Stimulated activated memory B cell treated with anti-CD40 and anti-IgM and Interleukin-4, amounts not matched to agents 10 μg/mL and 1 μg/mL and 100 μg/mL, for 72 hours (primary cell): ENCODE data around the gene PLOD3.

ENCODE experiments used
- ATAC-seq: fragments of 150-1000 bp; cut with Tn5 transposase; 2 replicates; pipeline ENCODE4 v1.10.0; 2021
- H3K27ac Mint-ChIP-seq: one replicate; pipeline ENCODE4 v1.8.0; 2022; ENCODE audit warnings: mild to moderate bottlenecking, mixed read lengths
- H3K27me3 Mint-ChIP-seq: one replicate; pipeline ENCODE4 v1.8.0; 2022; ENCODE audit warnings: mixed read lengths
- H3K36me3 Mint-ChIP-seq: one replicate; pipeline ENCODE4 v1.8.0; 2022; ENCODE audit warnings: mixed read lengths
- H3K4me1 Mint-ChIP-seq: one replicate; pipeline ENCODE4 v1.8.0; 2022; ENCODE audit warnings: mixed read lengths
- H3K4me3 Mint-ChIP-seq: one replicate; pipeline ENCODE4 v1.8.0; 2022; ENCODE audit warnings: mild to moderate bottlenecking, moderate library complexity, mixed read lengths
- H3K9me3 Mint-ChIP-seq: one replicate; pipeline ENCODE4 v1.8.0; 2022; ENCODE audit warnings: mixed read lengths

Gene PLOD3

DNA sequence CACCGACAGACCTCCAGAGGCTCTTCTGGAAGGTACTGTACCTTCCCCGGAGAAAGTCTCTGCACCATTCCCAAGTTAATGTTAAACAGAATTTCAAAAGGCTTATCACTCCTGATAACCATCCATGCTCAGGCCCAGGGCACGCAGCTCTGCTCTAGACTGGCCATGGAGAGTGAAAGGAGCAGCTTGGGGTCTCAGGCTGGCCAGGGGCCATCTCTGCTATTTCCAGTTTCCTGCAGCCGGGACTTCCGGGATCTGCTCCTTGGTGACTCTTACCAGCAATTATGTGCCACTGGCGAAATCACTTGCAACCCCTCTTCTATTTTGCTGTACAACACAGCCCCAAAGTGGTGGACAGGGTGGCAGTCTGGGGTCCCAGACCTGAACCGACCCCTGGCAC, 14.3 kb upstream of the PLOD3 start:
- Mint-ChIP-seq H3K36me3 (peaks cover 22% of the 10 kb centered on the region), H3K27me3 (no peaks in the 10 kb centered on the region), H3K27ac (no peak overlapping the region), H3K4me1 (no peaks in the 10 kb centered on the region), H3K9me3 (no peaks in the 10 kb centered on the region), H3K4me3 (no peak overlapping the region)
- ATAC-seq: no peak

DNA sequence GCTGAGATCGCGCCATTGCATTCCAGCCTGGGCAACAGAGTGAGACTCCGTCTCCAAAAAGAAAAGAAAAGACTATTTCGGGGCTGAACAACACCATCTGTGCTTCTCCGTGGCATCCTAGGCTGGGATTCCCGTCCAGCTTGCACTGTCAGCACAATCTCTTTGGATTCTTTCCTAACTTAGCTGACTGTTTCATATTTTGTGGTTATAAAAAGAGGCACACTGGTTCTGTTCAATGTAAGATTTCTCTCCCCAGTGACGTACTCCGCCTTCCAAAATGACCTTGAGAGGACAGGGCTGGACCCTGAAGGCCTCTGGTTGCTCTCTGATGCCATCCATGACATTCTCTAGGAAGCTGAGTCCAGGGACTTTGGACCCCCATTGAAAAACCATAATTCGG, 9.3 kb upstream of the PLOD3 start:
- no peaks in the 10 kb centered on the region for H3K9me3 Mint-ChIP-seq
- no peak overlapping the region for H3K4me3 Mint-ChIP-seq
- peaks cover 59% of the 10 kb centered on the region for H3K36me3 Mint-ChIP-seq
- no peak overlapping the region for H3K27ac Mint-ChIP-seq
- no peak for ATAC-seq
- peaks cover 7% of the 10 kb centered on the region for H3K4me1 Mint-ChIP-seq
- H3K27me3 Mint-ChIP-seq: no peaks in the 10 kb centered on the region

DNA sequence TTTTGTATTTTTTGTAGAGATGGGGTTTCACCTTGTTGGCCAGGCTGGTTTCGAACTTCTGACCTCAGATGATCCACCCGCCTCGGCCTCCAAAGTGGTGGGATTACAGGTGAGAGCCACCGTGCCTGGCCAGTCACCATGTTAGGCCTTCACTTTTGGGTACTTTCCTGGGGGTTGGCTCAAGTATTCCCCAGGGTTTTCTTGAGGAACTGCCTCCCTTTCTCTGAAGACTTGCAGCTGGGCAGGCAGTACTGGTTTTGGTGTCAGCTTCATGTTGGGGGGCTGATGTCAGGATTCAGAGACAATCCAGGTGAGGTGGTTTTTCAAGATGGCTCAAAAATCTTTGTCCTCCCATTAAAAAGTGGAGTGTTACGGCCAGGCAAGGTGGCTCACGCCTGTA, 8.3 kb upstream of the PLOD3 start:
- Mint-ChIP-seq H3K4me1 (peaks cover 16% of the 10 kb centered on the region), H3K27ac (no peak overlapping the region), H3K36me3 (peaks cover 61% of the 10 kb centered on the region), H3K27me3 (no peaks in the 10 kb centered on the region), H3K9me3 (no peaks in the 10 kb centered on the region), H3K4me3 (no peak overlapping the region)
- ATAC-seq: no peak

GRCh38 chr7:101223528-101223927, 6.1 kb upstream of the PLOD3 start:
- H3K9me3 Mint-ChIP-seq: no peaks in the 10 kb centered on the region
- no peak overlapping the region for H3K4me3 Mint-ChIP-seq
- peaks cover 52% of the 10 kb centered on the region for H3K36me3 Mint-ChIP-seq
- H3K27me3 Mint-ChIP-seq: no peaks in the 10 kb centered on the region
- H3K4me1 Mint-ChIP-seq: peaks cover 31% of the 10 kb centered on the region
- H3K27ac Mint-ChIP-seq: no peak overlapping the region
- ATAC-seq: peak; percentile 34

DNA sequence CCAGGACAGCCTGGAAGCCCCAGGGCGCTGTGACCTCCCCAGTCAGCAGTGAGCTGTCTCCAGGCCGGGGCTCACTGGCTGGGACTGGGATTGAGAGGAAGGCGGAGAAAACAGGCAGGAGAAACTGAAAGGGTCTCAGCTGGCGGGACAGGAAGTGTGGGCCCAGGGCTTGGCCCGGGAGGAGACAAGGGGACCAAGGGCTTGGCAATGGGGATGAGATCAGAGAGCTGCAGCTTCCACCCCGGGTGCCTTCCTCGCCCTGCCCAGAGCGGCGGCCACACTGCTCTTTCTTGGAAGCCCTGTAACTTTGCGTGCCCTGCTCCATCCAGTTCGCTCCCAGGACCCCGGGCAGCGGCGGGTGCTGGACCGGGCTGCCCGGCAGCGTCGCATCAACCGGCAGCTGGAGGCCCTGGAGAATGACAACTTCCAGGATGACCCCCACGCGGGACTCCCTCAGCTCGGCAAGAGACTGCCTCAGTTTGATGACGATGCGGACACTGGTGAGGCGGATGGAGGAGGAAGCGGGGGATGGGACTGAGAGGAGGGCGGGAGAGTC, 5.0 kb upstream of the PLOD3 start:
- no peak for ATAC-seq
- Mint-ChIP-seq H3K9me3 (no peaks in the 10 kb centered on the region), H3K4me3 (no peak overlapping the region), H3K36me3 (peaks cover 49% of the 10 kb centered on the region), H3K27me3 (no peaks in the 10 kb centered on the region), H3K27ac (no peak overlapping the region), H3K4me1 (peaks cover 37% of the 10 kb centered on the region)

DNA sequence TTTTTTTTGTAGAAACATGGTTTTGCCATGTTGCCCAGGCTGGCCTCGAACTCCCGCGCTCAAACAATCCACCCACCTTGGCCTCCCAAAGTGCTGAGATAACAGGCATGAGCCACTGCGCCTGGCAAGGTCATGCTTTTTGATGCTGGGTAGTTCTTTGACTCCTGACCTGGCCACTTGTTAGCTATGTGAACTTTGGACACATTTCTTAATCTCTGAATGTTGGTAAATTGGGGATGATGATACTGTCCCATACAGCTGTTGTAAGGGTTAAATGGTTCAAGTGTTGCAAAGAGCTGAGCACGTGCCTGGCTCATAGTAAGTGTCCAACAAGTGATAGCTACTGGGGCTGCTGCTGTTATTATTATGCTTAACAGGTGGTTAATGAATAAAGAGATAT, 2.9 kb upstream of the PLOD3 start:
- H3K27me3 Mint-ChIP-seq: no peaks in the 10 kb centered on the region
- no peak overlapping the region for H3K4me3 Mint-ChIP-seq
- no peak for ATAC-seq
- no peak overlapping the region for H3K27ac Mint-ChIP-seq
- H3K36me3 Mint-ChIP-seq: peaks cover 53% of the 10 kb centered on the region
- peaks cover 52% of the 10 kb centered on the region for H3K4me1 Mint-ChIP-seq
- H3K9me3 Mint-ChIP-seq: no peaks in the 10 kb centered on the region

- no peaks in the 10 kb centered on the region for H3K9me3 Mint-ChIP-seq
- H3K4me3 Mint-ChIP-seq: peak overlapping the region; percentile 98
- H3K27me3 Mint-ChIP-seq: no peaks in the 10 kb centered on the region
- peaks cover 47% of the 10 kb centered on the region for H3K36me3 Mint-ChIP-seq
- no peak for ATAC-seq
- peak overlapping the region; percentile 94 for H3K27ac Mint-ChIP-seq
- H3K4me1 Mint-ChIP-seq: peaks cover 52% of the 10 kb centered on the region
Measured at GRCh38 chr7:101218236-101219125, 1.1 kb upstream of the PLOD3 start.

GRCh38 chr7:101216860-101217387, 457 bp downstream of the PLOD3 start:
- Mint-ChIP-seq H3K27me3 (no peaks in the 10 kb centered on the region), H3K27ac (peak overlapping the region; percentile 94), H3K4me1 (peaks cover 47% of the 10 kb centered on the region), H3K4me3 (peak overlapping the region; percentile 98), H3K36me3 (peaks cover 37% of the 10 kb centered on the region), H3K9me3 (no peaks in the 10 kb centered on the region)
- peak; percentile 38 for ATAC-seq

DNA sequence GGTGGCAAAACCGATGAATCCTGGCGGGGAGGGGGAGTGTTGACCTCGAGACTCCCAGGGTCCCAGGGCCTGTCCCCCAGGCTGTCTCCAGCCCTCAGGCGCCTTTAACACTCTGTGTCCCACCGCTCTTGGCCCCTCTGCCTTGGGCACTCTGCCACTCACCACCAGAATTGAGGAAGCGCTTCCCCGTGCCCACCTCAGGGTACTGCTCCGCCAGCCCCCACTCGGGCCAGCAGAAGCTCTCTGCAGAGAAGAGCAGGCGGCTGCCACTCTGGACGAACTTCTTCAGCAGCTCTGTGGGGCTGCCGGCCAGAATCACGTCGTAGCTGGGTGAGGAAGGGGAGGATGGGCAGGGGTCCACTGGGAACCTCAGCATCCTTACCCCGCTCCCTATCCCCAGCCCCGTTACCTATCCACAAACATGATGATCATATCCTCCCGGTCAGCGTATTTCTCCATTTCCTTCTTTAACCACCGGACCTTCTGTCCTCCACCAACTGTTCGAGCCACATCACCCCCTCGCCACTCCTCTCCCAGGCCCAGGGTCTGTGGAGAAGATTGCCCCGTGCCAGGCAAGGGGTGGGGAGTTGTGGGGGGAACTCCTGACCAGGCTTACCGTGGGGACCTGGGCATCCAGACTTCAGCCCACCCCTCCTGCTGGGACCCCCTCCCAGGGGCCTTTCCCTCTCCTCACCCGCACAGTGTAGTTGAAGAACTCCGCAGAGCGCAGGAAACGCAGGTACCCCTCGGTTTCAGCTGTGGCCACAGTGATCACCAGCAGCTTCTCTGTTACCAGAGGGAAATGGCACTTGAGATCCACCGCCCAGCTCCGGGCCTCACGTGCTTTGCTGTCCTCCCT, 1.2 kb downstream of the PLOD3 start:
- peak; percentile 1 for ATAC-seq
- peaks cover 38% of the 10 kb centered on the region for H3K36me3 Mint-ChIP-seq
- H3K27me3 Mint-ChIP-seq: no peaks in the 10 kb centered on the region
- H3K4me1 Mint-ChIP-seq: peaks cover 40% of the 10 kb centered on the region
- peak overlapping the region; percentile 94 for H3K27ac Mint-ChIP-seq
- H3K4me3 Mint-ChIP-seq: peak overlapping the region; percentile 98
- no peaks in the 10 kb centered on the region for H3K9me3 Mint-ChIP-seq

GRCh38 chr7:101212014-101212413, 5.4 kb downstream of the PLOD3 start:
- ATAC-seq: no peak

GRCh38 chr7:101211501-101211900, 5.9 kb downstream of the PLOD3 start:
- peaks cover 66% of the 10 kb centered on the region for H3K36me3 Mint-ChIP-seq

More at GRCh38 chr7:101212014-101212413, 5.4 kb downstream of the PLOD3 start:
- H3K9me3 Mint-ChIP-seq: no peaks in the 10 kb centered on the region
- peaks cover 15% of the 10 kb centered on the region for H3K4me1 Mint-ChIP-seq
- H3K27me3 Mint-ChIP-seq: no peaks in the 10 kb centered on the region
- no peak overlapping the region for H3K4me3 Mint-ChIP-seq
- no peak overlapping the region for H3K27ac Mint-ChIP-seq
- H3K36me3 Mint-ChIP-seq: peaks cover 64% of the 10 kb centered on the region

GRCh38 chr7:101210143-101210542, 7.2 kb downstream of the PLOD3 start:
- no peak overlapping the region for H3K4me3 Mint-ChIP-seq
- no peaks in the 10 kb centered on the region for H3K27me3 Mint-ChIP-seq
- peaks cover 63% of the 10 kb centered on the region for H3K36me3 Mint-ChIP-seq
- no peak overlapping the region for H3K27ac Mint-ChIP-seq
- H3K4me1 Mint-ChIP-seq: no peaks in the 10 kb centered on the region
- no peaks in the 10 kb centered on the region for H3K9me3 Mint-ChIP-seq
- no peak for ATAC-seq

More at GRCh38 chr7:101211501-101211900, 5.9 kb downstream of the PLOD3 start:
- H3K4me1 Mint-ChIP-seq: peaks cover 10% of the 10 kb centered on the region
- H3K27me3 Mint-ChIP-seq: no peaks in the 10 kb centered on the region
- H3K9me3 Mint-ChIP-seq: no peaks in the 10 kb centered on the region
- no peak overlapping the region for H3K27ac Mint-ChIP-seq
- ATAC-seq: peak; percentile 25
- H3K4me3 Mint-ChIP-seq: no peak overlapping the region

DNA sequence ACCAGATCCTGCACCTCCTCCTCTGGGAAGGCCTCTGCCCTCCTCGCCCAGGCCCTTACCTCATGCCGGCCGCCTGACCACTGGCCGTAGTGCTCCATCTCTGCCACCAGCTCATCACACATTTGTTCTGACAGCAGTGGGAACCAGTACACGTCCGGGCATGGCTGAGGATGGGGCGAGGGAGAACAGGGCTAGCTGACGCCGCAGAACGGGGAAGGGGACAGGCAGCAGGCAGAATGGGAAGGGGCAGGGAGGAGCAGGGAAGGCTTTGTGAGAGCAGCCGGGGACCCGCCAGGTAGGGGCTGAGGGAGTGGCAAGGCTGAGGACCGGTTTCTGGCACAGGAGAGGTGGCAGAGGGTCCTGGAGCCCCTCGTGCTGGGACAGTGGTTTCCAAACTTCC, 8.6 kb downstream of the PLOD3 start:
- no peaks in the 10 kb centered on the region for H3K27me3 Mint-ChIP-seq
- peaks cover 3% of the 10 kb centered on the region for H3K4me1 Mint-ChIP-seq
- H3K4me3 Mint-ChIP-seq: no peak overlapping the region
- no peak for ATAC-seq
- peaks cover 52% of the 10 kb centered on the region for H3K36me3 Mint-ChIP-seq
- no peaks in the 10 kb centered on the region for H3K9me3 Mint-ChIP-seq
- H3K27ac Mint-ChIP-seq: no peak overlapping the region

DNA sequence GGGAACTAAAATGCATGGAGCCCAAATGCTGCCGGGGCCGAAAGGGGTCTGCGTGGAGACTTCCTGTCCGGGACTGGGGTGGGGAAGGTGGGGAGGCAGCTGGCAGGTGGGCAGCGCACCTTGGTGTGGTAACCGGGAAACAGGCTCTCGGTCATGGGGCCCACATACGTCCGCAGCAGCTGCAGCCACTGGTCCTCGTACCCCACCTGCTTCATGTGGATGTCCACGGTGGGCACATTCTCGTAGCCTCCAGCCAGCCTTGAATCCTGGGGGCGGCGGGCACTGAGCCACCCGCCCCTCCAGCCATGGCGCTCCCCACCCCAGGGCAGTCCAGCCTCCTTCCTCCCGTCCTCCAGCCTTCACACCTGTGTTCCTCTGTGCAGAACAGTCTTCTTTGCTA, 9.9 kb downstream of the PLOD3 start:
- no peaks in the 10 kb centered on the region for H3K9me3 Mint-ChIP-seq
- no peak for ATAC-seq
- peaks cover 52% of the 10 kb centered on the region for H3K36me3 Mint-ChIP-seq
- H3K4me3 Mint-ChIP-seq: no peak overlapping the region
- H3K27me3 Mint-ChIP-seq: peaks cover 5% of the 10 kb centered on the region
- no peak overlapping the region for H3K27ac Mint-ChIP-seq
- H3K4me1 Mint-ChIP-seq: peaks cover 14% of the 10 kb centered on the region

GRCh38 chr7:101206665-101207042, 10.7 kb downstream of the PLOD3 start:
- ATAC-seq: no peak
- peaks cover 15% of the 10 kb centered on the region for H3K4me1 Mint-ChIP-seq
- H3K4me3 Mint-ChIP-seq: no peak overlapping the region
- H3K36me3 Mint-ChIP-seq: peaks cover 44% of the 10 kb centered on the region
- peaks cover 13% of the 10 kb centered on the region for H3K27me3 Mint-ChIP-seq
- H3K27ac Mint-ChIP-seq: no peak overlapping the region
- no peaks in the 10 kb centered on the region for H3K9me3 Mint-ChIP-seq
